HFFc6 (cell line): Measurements from ENCODE around the gene CTXN3. TPM values are rescaled to one million over a fixed set of nuclear protein-coding genes. Genes with fewer than 3 reads are reported as not detected.

Experiments
- DNase-seq: peaks from one replicate; pipeline ENCODE4 v3.0.0-alpha.2; 2018
- H3K27ac Mint-ChIP-seq: 2 replicates; pipeline ENCODE4 v1.8.0; 2020; ENCODE audit warnings: mild to moderate bottlenecking, mixed read lengths
- H3K27me3 Mint-ChIP-seq: 2 replicates; pipeline ENCODE4 v1.8.0; 2021; ENCODE audit warnings: mild to moderate bottlenecking, moderate library complexity, mixed read lengths; ENCODE audit not compliant: insufficient read depth
- H3K36me3 Mint-ChIP-seq: 2 replicates; pipeline ENCODE4 v1.8.0; 2021; ENCODE audit warnings: low read depth, mixed read lengths
- H3K4me1 Mint-ChIP-seq: 2 replicates; pipeline ENCODE4 v1.8.0; 2020; ENCODE audit warnings: low read depth, mixed read lengths
- H3K4me3 Mint-ChIP-seq: 2 replicates; pipeline ENCODE4 v1.8.0; 2020; ENCODE audit warnings: mild to moderate bottlenecking, moderate library complexity, mixed read lengths
- H3K9me3 Mint-ChIP-seq: 2 replicates; pipeline ENCODE4 v1.8.0; 2020; ENCODE audit warnings: mild to moderate bottlenecking, mixed read lengths
- CTCF ChIP-seq: fragments of 200-600 bp; sonication (generic); IDR thresholded peaks from 2 replicates; pipeline ENCODE4 v1.5.0; 2021; ENCODE audit warnings: antibody characterized with exemption, mild to moderate bottlenecking
- total RNA-seq, 6 experiments: library from RNA; stranded (reverse); fragmentation: NEBNext Ultra II Directional; extraction: Animal tissue kit (Norgen Biotek cat#: 25700); gene quantifications; 2 replicates in 1 of 6; 3 replicates in 5 of 6; pipeline ENCODE4 v1.2.3, GENCODE V29; 2021

The CTXN3 gene
- total RNA-seq, 6 experiments from 2014 or later, result not detected

- peaks cover 6% of the 10 kb centered on the region for H3K27me3 Mint-ChIP-seq
- H3K4me3 Mint-ChIP-seq, result no peak overlapping the region
- DNase-seq, result no peak
- no peaks in the 10 kb centered on the region for H3K4me1 Mint-ChIP-seq
- H3K27ac Mint-ChIP-seq, result no peak overlapping the region
- no peaks in the 10 kb centered on the region for H3K36me3 Mint-ChIP-seq
- no peak for TF ChIP-seq CTCF
- H3K9me3 Mint-ChIP-seq, result no peaks in the 10 kb centered on the region
These were observed 45.7 kb upstream of the CTXN3 start for GRCh38 chr5:127602896-127603844.

- Mint-ChIP-seq H3K36me3 (no peaks in the 10 kb centered on the region), H3K27me3 (peaks cover 15% of the 10 kb centered on the region), H3K4me1 (no peaks in the 10 kb centered on the region), H3K27ac (no peak overlapping the region), H3K4me3 (no peak overlapping the region), H3K9me3 (no peaks in the 10 kb centered on the region)
- no peak for TF ChIP-seq CTCF
- no peak for DNase-seq
These were observed 40.7 kb upstream of the CTXN3 start for GRCh38 chr5:127608077-127608660.

GRCh38 chr5:127609011-127609410 is 39.9 kb upstream of the CTXN3 start:
- H3K36me3 Mint-ChIP-seq, result no peaks in the 10 kb centered on the region
- DNase-seq, result no peak
- H3K4me3 Mint-ChIP-seq, result no peak overlapping the region
- H3K4me1 Mint-ChIP-seq, result no peaks in the 10 kb centered on the region
- no peak overlapping the region for H3K27ac Mint-ChIP-seq
- no peaks in the 10 kb centered on the region for H3K9me3 Mint-ChIP-seq
- peaks cover 15% of the 10 kb centered on the region for H3K27me3 Mint-ChIP-seq
- no peak for TF ChIP-seq CTCF

GRCh38 chr5:127609957-127610356 is 38.9 kb upstream of the CTXN3 start:
- Mint-ChIP-seq H3K9me3 (no peaks in the 10 kb centered on the region), H3K4me1 (no peaks in the 10 kb centered on the region), H3K36me3 (no peaks in the 10 kb centered on the region), H3K27ac (no peak overlapping the region), H3K4me3 (no peak overlapping the region), H3K27me3 (peaks cover 13% of the 10 kb centered on the region)
- no peak for TF ChIP-seq CTCF
- no peak for DNase-seq

- Mint-ChIP-seq H3K27me3 (peaks cover 10% of the 10 kb centered on the region), H3K4me3 (no peak overlapping the region), H3K27ac (no peak overlapping the region), H3K4me1 (no peaks in the 10 kb centered on the region), H3K36me3 (no peaks in the 10 kb centered on the region), H3K9me3 (no peaks in the 10 kb centered on the region)
- DNase-seq, result no peak
- no peak for TF ChIP-seq CTCF
These were observed 36.3 kb upstream of the CTXN3 start for GRCh38 chr5:127612441-127613141.
